Nephron (organoid): Measurements from ENCODE around the gene AP2B1.

ENCODE experiments used
- H3K27ac Mint-ChIP-seq, 3 experiments: 2 replicates each; pipeline ENCODE4 v1.8.0; 2020; ENCODE audit warnings: mixed read lengths in 3 of 3, mild to moderate bottlenecking in 2 of 3, moderate library complexity in 1 of 3
- H3K27me3 Mint-ChIP-seq: 2 replicates; pipeline ENCODE4 v1.8.0; 2021; ENCODE audit warnings: low read depth, mild to moderate bottlenecking, moderate library complexity, mixed read lengths
- H3K36me3 Mint-ChIP-seq: 2 replicates; pipeline ENCODE4 v1.8.0; 2020; ENCODE audit warnings: low read depth, mixed read lengths
- H3K4me1 Mint-ChIP-seq: 2 replicates; pipeline ENCODE4 v1.8.0; 2020; ENCODE audit warnings: mixed read lengths
- H3K4me3 Mint-ChIP-seq, 3 experiments: 2 replicates each; pipeline ENCODE4 v1.8.0; 2020; ENCODE audit warnings: mild to moderate bottlenecking in 3 of 3, mixed read lengths in 3 of 3, moderate library complexity in 2 of 3
- H3K9me3 Mint-ChIP-seq: 2 replicates; pipeline ENCODE4 v1.8.0; 2020; ENCODE audit warnings: mixed read lengths
- TF ChIP-seq, protein P1 (sequence below), 3 experiments: fragments of 200-600 bp; sonication (generic); IDR thresholded peaks; one replicate each; pipeline ENCODE4 v1.5.0; 2021; ENCODE audit warnings: antibody characterized with exemption in 3 of 3; ENCODE audit not compliant: unreplicated experiment in 3 of 3

AP2B1 gene

DNA sequence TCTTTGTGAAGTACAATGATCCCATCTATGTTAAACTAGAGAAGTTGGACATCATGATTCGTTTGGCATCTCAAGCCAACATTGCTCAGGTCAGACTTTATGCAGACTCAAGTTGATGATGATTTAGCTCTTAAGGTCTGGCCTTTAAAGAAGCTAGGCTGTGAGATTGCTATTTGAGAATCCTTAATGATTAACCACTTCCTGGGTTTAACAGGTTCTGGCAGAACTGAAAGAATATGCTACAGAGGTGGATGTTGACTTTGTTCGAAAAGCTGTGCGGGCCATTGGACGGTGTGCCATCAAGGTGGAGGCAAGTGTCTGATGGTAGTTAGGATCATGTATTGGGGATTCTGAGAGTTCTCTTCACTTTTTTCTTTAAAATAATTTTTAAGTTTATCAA, 40.3 kb downstream of the AP2B1 start:
- Mint-ChIP-seq H3K4me3 (no peak overlapping the region), H3K36me3 (peaks cover 62% of the 10 kb centered on the region), H3K4me1 (peaks cover 5% of the 10 kb centered on the region), H3K27me3 (no peaks in the 10 kb centered on the region), H3K27ac (peak overlapping the region in 1 of 3 experiments; percentile 87), H3K9me3 (no peaks in the 10 kb centered on the region)
- TF ChIP-seq, protein P1, sequence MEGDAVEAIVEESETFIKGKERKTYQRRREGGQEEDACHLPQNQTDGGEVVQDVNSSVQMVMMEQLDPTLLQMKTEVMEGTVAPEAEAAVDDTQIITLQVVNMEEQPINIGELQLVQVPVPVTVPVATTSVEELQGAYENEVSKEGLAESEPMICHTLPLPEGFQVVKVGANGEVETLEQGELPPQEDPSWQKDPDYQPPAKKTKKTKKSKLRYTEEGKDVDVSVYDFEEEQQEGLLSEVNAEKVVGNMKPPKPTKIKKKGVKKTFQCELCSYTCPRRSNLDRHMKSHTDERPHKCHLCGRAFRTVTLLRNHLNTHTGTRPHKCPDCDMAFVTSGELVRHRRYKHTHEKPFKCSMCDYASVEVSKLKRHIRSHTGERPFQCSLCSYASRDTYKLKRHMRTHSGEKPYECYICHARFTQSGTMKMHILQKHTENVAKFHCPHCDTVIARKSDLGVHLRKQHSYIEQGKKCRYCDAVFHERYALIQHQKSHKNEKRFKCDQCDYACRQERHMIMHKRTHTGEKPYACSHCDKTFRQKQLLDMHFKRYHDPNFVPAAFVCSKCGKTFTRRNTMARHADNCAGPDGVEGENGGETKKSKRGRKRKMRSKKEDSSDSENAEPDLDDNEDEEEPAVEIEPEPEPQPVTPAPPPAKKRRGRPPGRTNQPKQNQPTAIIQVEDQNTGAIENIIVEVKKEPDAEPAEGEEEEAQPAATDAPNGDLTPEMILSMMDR (IDR thresholded peaks at IDR 0.05; ENCODE audit: unreplicated experiment in 3 of 3), result no peak

GRCh38 chr17:35630530-35631148, 43.5 kb downstream of the AP2B1 start:
- Mint-ChIP-seq H3K27me3 (no peaks in the 10 kb centered on the region), H3K36me3 (peaks cover 58% of the 10 kb centered on the region), H3K4me3 (no peak overlapping the region), H3K4me1 (peaks cover 5% of the 10 kb centered on the region), H3K9me3 (no peaks in the 10 kb centered on the region), H3K27ac (no peak overlapping the region)
- TF ChIP-seq, protein P1 (IDR thresholded peaks at IDR 0.05; ENCODE audit: unreplicated experiment in 3 of 3), result no peak

DNA sequence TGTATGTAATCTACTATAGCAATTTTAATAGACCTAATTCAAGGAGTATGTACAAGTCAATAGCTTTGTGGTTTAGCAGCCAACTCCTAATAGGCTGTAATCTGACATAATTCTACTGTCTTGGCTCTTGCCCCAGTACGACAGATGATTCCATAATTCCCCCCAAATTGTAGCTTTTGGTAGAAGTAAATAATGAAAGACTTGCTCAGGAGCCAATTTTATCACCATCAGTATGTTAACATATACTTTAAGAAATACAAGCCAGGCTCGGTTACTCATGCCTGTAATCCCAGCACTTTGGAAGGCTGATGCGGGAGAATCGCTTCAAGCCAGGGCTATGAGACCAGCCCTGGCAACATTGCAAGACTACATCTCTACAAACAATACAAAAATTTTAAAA, 53.9 kb downstream of the AP2B1 start:
- Mint-ChIP-seq H3K4me1 (no peaks in the 10 kb centered on the region), H3K27me3 (no peaks in the 10 kb centered on the region), H3K9me3 (no peaks in the 10 kb centered on the region), H3K4me3 (no peak overlapping the region), H3K36me3 (peaks cover 49% of the 10 kb centered on the region), H3K27ac (no peak overlapping the region)
- TF ChIP-seq, protein P1 (IDR thresholded peaks at IDR 0.05; ENCODE audit: unreplicated experiment in 3 of 3), result no peak

GRCh38 chr17:35645923-35646322, 58.8 kb downstream of the AP2B1 start:
- Mint-ChIP-seq H3K4me3 (no peak overlapping the region), H3K36me3 (peaks cover 42% of the 10 kb centered on the region)

GRCh38 chr17:35651467-35651866, 64.3 kb downstream of the AP2B1 start:
- H3K36me3 Mint-ChIP-seq, result peaks cover 35% of the 10 kb centered on the region
- H3K27ac Mint-ChIP-seq, result no peak overlapping the region
- no peak overlapping the region for H3K4me3 Mint-ChIP-seq
- no peaks in the 10 kb centered on the region for H3K9me3 Mint-ChIP-seq
- TF ChIP-seq, protein P1 (IDR thresholded peaks at IDR 0.05; ENCODE audit: unreplicated experiment in 3 of 3), result no peak
- no peaks in the 10 kb centered on the region for H3K4me1 Mint-ChIP-seq
- H3K27me3 Mint-ChIP-seq, result no peaks in the 10 kb centered on the region

More at GRCh38 chr17:35645923-35646322, 58.8 kb downstream of the AP2B1 start:
- Mint-ChIP-seq H3K27ac (no peak overlapping the region), H3K9me3 (no peaks in the 10 kb centered on the region), H3K27me3 (no peaks in the 10 kb centered on the region), H3K4me1 (no peaks in the 10 kb centered on the region)
- TF ChIP-seq, protein P1 (IDR thresholded peaks at IDR 0.05; ENCODE audit: unreplicated experiment in 3 of 3), result no peak
